Glomerular endothelial cell (primary cell): ENCODE data around the gene SLC9A1. TPM values are rescaled to one million over a fixed set of nuclear protein-coding genes. Genes with fewer than 3 reads are reported as not detected.

Source experiments
- DNase-seq: peaks from one replicate; pipeline ENCODE4 v3.0.0-alpha.2; 2011; ENCODE audit warnings: low read depth, low spot score; ENCODE audit errors: extremely low read depth
- total RNA-seq: library from RNA; depleted of rRNA; stranded (reverse); fragments of >200 nt; gene quantifications from 2 replicates; pipeline ENCODE4 v1.2.3, GENCODE V29; 2015

SLC9A1 gene
- total RNA-seq, 1 donor from 2014 or later, result 112 TPM

GRCh38 chr1:27084107-27084506 is 70.8 kb downstream of the SLC9A1 start:
- no peak for DNase-seq

- DNase-seq, result no peak
Observed at GRCh38 chr1:27077968-27078367, 77.0 kb downstream of the SLC9A1 start.

- DNase-seq, result no peak
Observed at GRCh38 chr1:27076803-27077202, 78.1 kb downstream of the SLC9A1 start.

GRCh38 chr1:27074175-27074780 is 80.6 kb downstream of the SLC9A1 start:
- no peak for DNase-seq

GRCh38 chr1:27071049-27071416 is 83.9 kb downstream of the SLC9A1 start:
- DNase-seq, result no peak

- no peak for DNase-seq
Observed at GRCh38 chr1:27070390-27071048, 84.4 kb downstream of the SLC9A1 start.

GRCh38 chr1:27068922-27069321 is 86.0 kb downstream of the SLC9A1 start:
- DNase-seq, result no peak

- no peak for DNase-seq
Observed at GRCh38 chr1:27065999-27066630, 88.8 kb downstream of the SLC9A1 start.

- no peak for DNase-seq
Observed at GRCh38 chr1:27060891-27061290, 94.0 kb downstream of the SLC9A1 start.

GRCh38 chr1:27058966-27059669 is 95.8 kb downstream of the SLC9A1 start:
- no peak for DNase-seq

GRCh38 chr1:27057801-27058625 is 96.9 kb downstream of the SLC9A1 start:
- no peak for DNase-seq

GRCh38 chr1:27057389-27057788 is 97.5 kb downstream of the SLC9A1 start:
- DNase-seq, result no peak

GRCh38 chr1:27053977-27054753 is 100.8 kb downstream of the SLC9A1 start:
- no peak for DNase-seq

- no peak for DNase-seq
Observed at GRCh38 chr1:27052527-27052926, 102.4 kb downstream of the SLC9A1 start.

GRCh38 chr1:27049607-27050006 is 105.3 kb downstream of the SLC9A1 start:
- no peak for DNase-seq

- DNase-seq, result no peak
Observed at GRCh38 chr1:27049100-27049499, 105.8 kb downstream of the SLC9A1 start.
